IMR-90 (cell line): ENCODE results near the gene KIAA0513. TPM values are rescaled to one million over a fixed set of nuclear protein-coding genes. Genes with fewer than 3 reads are reported as not detected.
A peak's percentile ranks its signal among the peaks of the same experiment; 100 is the strongest.

ENCODE experiments used
- ATAC-seq: fragments of 200-7000 bp; cut with Tn5 transposase; 2 replicates; pipeline ENCODE4 v1.9.1; 2020; ENCODE audit warnings: low read depth, mild to moderate bottlenecking, moderate library complexity
- BruUV-seq: library from RNA; stranded (reverse); fragments of 400-500 nt; replicated peaks from 2 replicates; lab custom pipeline; 2021; lab: Mats Ljungman, UMichigan
- CTCF ChIA-PET: fragments of 300-600 bp; formaldehyde crosslinking; extraction: SDS; loops from one replicate; lab custom pipeline; 2021; ENCODE audit warnings: antibody characterized with exemption; lab: Yijun Ruan, JAX
- POLR2A ChIA-PET: fragments of 300-600 bp; sonication (Branson Sonifier 250); formaldehyde crosslinking; loops from one replicate; lab custom pipeline; 2022; ENCODE audit warnings: antibody characterized with exemption; ENCODE audit not compliant: unreplicated experiment; lab: Charles Lee
- DNase-seq: peaks from one replicate; pipeline ENCODE4 v3.0.0; 2013
- H2AFZ ChIP-seq: replicated peaks from 2 replicates; pipeline ENCODE3; 2013; ENCODE audit warnings: low read length, mild to moderate bottlenecking; ENCODE audit not compliant: poor library complexity
- H2AK5ac ChIP-seq: 2 replicates; pipeline ENCODE4 v1.6.1; 2013; ENCODE audit warnings: low read depth, low read length, inconsistent platforms
- H2AK9ac ChIP-seq: replicated peaks from 2 replicates; pipeline ENCODE3; 2013; ENCODE audit warnings: mild to moderate bottlenecking, low read depth, low read length, moderate library complexity; ENCODE audit not compliant: poor library complexity
- H2BK120ac ChIP-seq: 2 replicates; pipeline ENCODE4 v1.6.1; 2013; ENCODE audit warnings: low read depth, low read length, inconsistent platforms
- H2BK15ac ChIP-seq: 3 replicates; pipeline ENCODE4 v1.6.1; 2013; ENCODE audit warnings: low read depth, low read length, inconsistent platforms
- H2BK20ac ChIP-seq: 2 replicates; pipeline ENCODE4 v1.6.1; 2013; ENCODE audit warnings: low read depth, mild to moderate bottlenecking, inconsistent platforms, low read length, moderate library complexity
- H2BK5ac ChIP-seq: 2 replicates; pipeline ENCODE4 v1.6.1; 2013; ENCODE audit warnings: mild to moderate bottlenecking, low read depth, low read length, inconsistent platforms; ENCODE audit not compliant: poor library complexity, severe bottlenecking
- H3K14ac ChIP-seq: replicated peaks from 2 replicates; pipeline ENCODE4 v1.6.1; 2013; ENCODE audit warnings: low read depth, low read length, inconsistent platforms
- H3K18ac ChIP-seq: 2 replicates; pipeline ENCODE4 v1.6.1; 2013; ENCODE audit warnings: low read depth, low read length, control low read depth
- H3K23ac ChIP-seq: 2 replicates; pipeline ENCODE4 v1.6.1; 2013; ENCODE audit warnings: low read depth, low read length, inconsistent platforms
- H3K27ac ChIP-seq: 2 replicates; pipeline ENCODE4 v1.5.1; 2013; ENCODE audit warnings: mild to moderate bottlenecking, control low read depth, low read length; ENCODE audit not compliant: insufficient read depth
- H3K27me3 ChIP-seq: 2 replicates; pipeline ENCODE4 v1.6.1; 2013; ENCODE audit warnings: low read length; ENCODE audit not compliant: control insufficient read depth, insufficient read depth
- H3K36me3 ChIP-seq: 2 replicates; pipeline ENCODE4 v1.6.1; 2013; ENCODE audit warnings: low read length, mixed read lengths; ENCODE audit not compliant: control insufficient read depth, insufficient read depth
- H3K4ac ChIP-seq: 2 replicates; pipeline ENCODE4 v1.6.1; 2013; ENCODE audit warnings: low read depth, low read length, inconsistent platforms
- H3K4me1 ChIP-seq: 2 replicates; pipeline ENCODE4 v1.6.1; 2013; ENCODE audit warnings: low read length, mixed read lengths; ENCODE audit not compliant: control insufficient read depth, insufficient read depth
- H3K4me2 ChIP-seq: 2 replicates; pipeline ENCODE4 v1.6.1; 2013; ENCODE audit warnings: low read depth, mild to moderate bottlenecking, control low read depth, low read length, moderate library complexity
- H3K4me3 ChIP-seq: 2 replicates; pipeline ENCODE4 v1.5.1; 2013; ENCODE audit warnings: low read depth, mild to moderate bottlenecking, control low read depth, low read length, moderate library complexity; ENCODE audit not compliant: insufficient read depth
- H3K56ac ChIP-seq: 2 replicates; pipeline ENCODE4 v1.6.1; 2013; ENCODE audit warnings: low read length, inconsistent platforms; ENCODE audit not compliant: insufficient read depth; ENCODE audit errors: extremely low read depth
- H3K79me1 ChIP-seq, 2 experiments: 2 replicates each; pipeline ENCODE4 v1.6.1; 2013; ENCODE audit warnings: low read length in 2 of 2, inconsistent platforms in 1 of 2, low read depth in 1 of 2
- H3K9ac ChIP-seq: 2 replicates; pipeline ENCODE4 v1.6.1; 2013; ENCODE audit warnings: low read depth, low read length, control low read depth
- H3K9me1 ChIP-seq: 2 replicates; pipeline ENCODE4 v1.6.1; 2013; ENCODE audit warnings: low read length, inconsistent platforms; ENCODE audit not compliant: insufficient read depth
- H3K9me3 ChIP-seq: 2 replicates; pipeline ENCODE4 v1.6.1; 2013; ENCODE audit warnings: low read length; ENCODE audit not compliant: control insufficient read depth, insufficient read depth
- H4K20me1 ChIP-seq: 2 replicates; pipeline ENCODE4 v1.6.1; 2013; ENCODE audit warnings: low read length, inconsistent platforms; ENCODE audit not compliant: insufficient read depth
- H4K5ac ChIP-seq: 2 replicates; pipeline ENCODE4 v1.6.1; 2013; ENCODE audit warnings: mild to moderate bottlenecking, low read depth, low read length, control low read depth
- H4K8ac ChIP-seq, 2 experiments: 2 replicates each; pipeline ENCODE4 v1.6.1; 2013; ENCODE audit warnings: low read depth in 2 of 2, low read length in 2 of 2, control low read depth in 1 of 2, inconsistent platforms in 1 of 2
- H4K91ac ChIP-seq: 2 replicates; pipeline ENCODE4 v1.6.1; 2013; ENCODE audit warnings: low read depth, low read length, inconsistent platforms; ENCODE audit not compliant: insufficient read depth
- MXI1 ChIP-seq: IDR thresholded peaks from 2 replicates; pipeline ENCODE4 v1.6.1; 2012; ENCODE audit warnings: low read depth, mild to moderate bottlenecking, low read length, moderate library complexity, borderline replicate concordance
- NFE2L2 ChIP-seq: fragments of 150-350 bp; IDR thresholded peaks from 2 replicates; pipeline ENCODE4 v1.6.1; 2016; ENCODE audit warnings: low read depth, mild to moderate bottlenecking, low read length
- POLR2A ChIP-seq: IDR thresholded peaks from 2 replicates; pipeline ENCODE4 v1.6.1; 2012; ENCODE audit warnings: mild to moderate bottlenecking, low read depth, low read length
- RAD21 ChIP-seq: IDR thresholded peaks from 2 replicates; pipeline ENCODE4 v1.6.1; 2012; ENCODE audit warnings: low read length, improper control_type of control experiment
- RFX5 ChIP-seq: IDR thresholded peaks from 2 replicates; pipeline ENCODE4 v1.8.0; 2012; ENCODE audit warnings: low read depth, mild to moderate bottlenecking, low read length, moderate library complexity
- SMC3 ChIP-seq: fragments of 150-350 bp; IDR thresholded peaks from 2 replicates; pipeline ENCODE4 v1.6.1; 2016; ENCODE audit warnings: low read depth, mild to moderate bottlenecking, antibody characterized with exemption, low read length, moderate library complexity
- WGBS, 2 experiments: methylation state at CpG; one replicate each; pipeline versions ENCODE4 v1.1.5 to v1.1.7; 2013; ENCODE audit warnings: missing lambda C conversion rate in 2 of 2; ENCODE audit not compliant: insufficient read length in 1 of 2; ENCODE audit errors: extremely low coverage in 2 of 2; 5-methylcytosine and 5-hydroxymethylcytosine counted together
- dilution Hi-C: fragments of 300-500 bp; cut with HindIII; formaldehyde crosslinking; loops from one replicate; pipeline ENCODE4 v1.14.3; 2018; ENCODE audit warnings: low sequenced_read_pairs; ENCODE audit not compliant: unreplicated experiment
- in situ Hi-C: fragments of 300-500 bp; cut with MboI; formaldehyde crosslinking; loops from 3 replicates; pipeline ENCODE4 v1.14.3; 2019; ENCODE audit warnings: low sequenced_read_pairs, inconsistent platforms, mixed read lengths
- intact Hi-C: fragments of 100-400 bp; cut with micrococcal nuclease; formaldehyde crosslinking; loops from 2 replicates; pipeline ENCODE4 v1.10.0; 2022
- polyA plus RNA-seq, 3 experiments: library from polyadenylated mRNA; depleted of rRNA; stranded (reverse); fragments of >200 nt; gene quantifications; 2 replicates each; pipeline ENCODE4 v1.2.3, GENCODE V29; 2012; ENCODE audit warnings: low replicate concordance in 1 of 3
- total RNA-seq: library from RNA; depleted of rRNA; stranded (reverse); fragments of >200 nt; gene quantifications from 2 replicates; pipeline ENCODE4 v1.2.3, GENCODE V29; 2012

Gene KIAA0513
- total and polyA plus RNA-seq, 2 of the 4 experiments (the other 2 are of a cell fraction) = 9.5 TPM

- H3K4me3 ChIP-seq = peak overlapping the region; percentile 69
- peaks cover 9 to 39% of the 10 kb centered on the region in 2 experiments; a peak in 3 of 4 replicates for H3K79me1 ChIP-seq
- TF ChIP-seq RFX5 (no peak), POLR2A (no peak), RAD21 (no peak), NFE2L2 (no peak), SMC3 (no peak), MXI1 (no peak)
- no peak for ATAC-seq
- H3K4me1 ChIP-seq = peaks cover 11% of the 10 kb centered on the region
- H3K56ac ChIP-seq = peak overlapping the region; percentile 85
- CTCF ChIA-PET = interaction anchor here (1.1 kb wide), 1 partner anchor 39 kb away, joined by 3 read pairs; no protein-coding TSS in a partner anchor
- H2AK9ac ChIP-seq = peak overlapping the region; percentile 99
- H3K4me2 ChIP-seq = peak overlapping the region; percentile 99
- H3K27me3 ChIP-seq = no peaks in the 10 kb centered on the region
- H2AK5ac ChIP-seq = peak overlapping the region; percentile 51
- POLR2A ChIA-PET = interaction anchor here (0.9 kb wide), 1 partner anchor 16 kb away, joined by 3 read pairs; no protein-coding TSS in a partner anchor
- H4K8ac ChIP-seq = peak overlapping the region; percentile 3 to 83
- H4K91ac ChIP-seq = peak overlapping the region; percentile 86
- H2BK120ac ChIP-seq = peak overlapping the region; percentile 47; the same call in 1 of the 2 replicates
- dilution Hi-C loops = no loop called here
- WGBS, 2 experiments = no CpG with 5 or more reads among the region's 9 CpGs
- H3K18ac ChIP-seq = peak overlapping the region; percentile 45; the same call in 1 of the 2 replicates
- no peak overlapping the region for H2AFZ ChIP-seq
- H2BK15ac ChIP-seq = peak overlapping the region; percentile 72; the same call in 1 of the 3 replicates
- peak overlapping the region; percentile 76 for H4K5ac ChIP-seq
- intact Hi-C loops = no loop called here
- peak overlapping the region; percentile 94 for H3K9ac ChIP-seq
- H3K27ac ChIP-seq = peak overlapping the region; percentile 90
- no peaks in the 10 kb centered on the region for H3K9me3 ChIP-seq
- in situ Hi-C loops = no loop called here
- no peak overlapping the region for H2BK20ac ChIP-seq
- H3K23ac ChIP-seq = peak overlapping the region; percentile 88
- peak overlapping the region; percentile 89 for H2BK5ac ChIP-seq
- peak overlapping the region; percentile 78 for H3K4ac ChIP-seq
- peaks cover 11% of the 10 kb centered on the region; the same call in 1 of the 2 replicates for H4K20me1 ChIP-seq
- H3K14ac ChIP-seq = peak overlapping the region; percentile 94
- no TSS peak for BruUV-seq
- H3K36me3 ChIP-seq = no peaks in the 10 kb centered on the region
- DNase-seq = no peak
- peaks cover 12% of the 10 kb centered on the region for H3K9me1 ChIP-seq
Measured at GRCh38 chr16:85010446-85010930, 17.1 kb upstream of the KIAA0513 start.
